Nephron (organoid): ENCODE data around the gene ZRANB2.

Experiments used
- H3K27ac Mint-ChIP-seq, 3 experiments: 2 replicates each; pipeline ENCODE4 v1.8.0; 2020; ENCODE audit warnings: mixed read lengths in 3 of 3, mild to moderate bottlenecking in 2 of 3, moderate library complexity in 1 of 3
- H3K27me3 Mint-ChIP-seq: 2 replicates; pipeline ENCODE4 v1.8.0; 2021; ENCODE audit warnings: low read depth, mild to moderate bottlenecking, moderate library complexity, mixed read lengths
- H3K36me3 Mint-ChIP-seq: 2 replicates; pipeline ENCODE4 v1.8.0; 2020; ENCODE audit warnings: low read depth, mixed read lengths
- H3K4me1 Mint-ChIP-seq: 2 replicates; pipeline ENCODE4 v1.8.0; 2020; ENCODE audit warnings: mixed read lengths
- H3K4me3 Mint-ChIP-seq, 3 experiments: 2 replicates each; pipeline ENCODE4 v1.8.0; 2020; ENCODE audit warnings: mild to moderate bottlenecking in 3 of 3, mixed read lengths in 3 of 3, moderate library complexity in 2 of 3
- H3K9me3 Mint-ChIP-seq: 2 replicates; pipeline ENCODE4 v1.8.0; 2020; ENCODE audit warnings: mixed read lengths
- TF ChIP-seq, protein P1 (sequence below), 3 experiments: fragments of 200-600 bp; sonication (generic); IDR thresholded peaks; one replicate each; pipeline ENCODE4 v1.5.0; 2021; ENCODE audit warnings: antibody characterized with exemption in 3 of 3; ENCODE audit not compliant: unreplicated experiment in 3 of 3

The ZRANB2 gene

GRCh38 chr1:71019233-71019969 is 61.4 kb downstream of the ZRANB2 start:
- Mint-ChIP-seq H3K9me3 (no peaks in the 10 kb centered on the region), H3K4me3 (no peak overlapping the region), H3K4me1 (peaks cover 5% of the 10 kb centered on the region), H3K36me3 (no peaks in the 10 kb centered on the region), H3K27ac (no peak overlapping the region), H3K27me3 (peaks cover 7% of the 10 kb centered on the region)
- TF ChIP-seq, protein P1, sequence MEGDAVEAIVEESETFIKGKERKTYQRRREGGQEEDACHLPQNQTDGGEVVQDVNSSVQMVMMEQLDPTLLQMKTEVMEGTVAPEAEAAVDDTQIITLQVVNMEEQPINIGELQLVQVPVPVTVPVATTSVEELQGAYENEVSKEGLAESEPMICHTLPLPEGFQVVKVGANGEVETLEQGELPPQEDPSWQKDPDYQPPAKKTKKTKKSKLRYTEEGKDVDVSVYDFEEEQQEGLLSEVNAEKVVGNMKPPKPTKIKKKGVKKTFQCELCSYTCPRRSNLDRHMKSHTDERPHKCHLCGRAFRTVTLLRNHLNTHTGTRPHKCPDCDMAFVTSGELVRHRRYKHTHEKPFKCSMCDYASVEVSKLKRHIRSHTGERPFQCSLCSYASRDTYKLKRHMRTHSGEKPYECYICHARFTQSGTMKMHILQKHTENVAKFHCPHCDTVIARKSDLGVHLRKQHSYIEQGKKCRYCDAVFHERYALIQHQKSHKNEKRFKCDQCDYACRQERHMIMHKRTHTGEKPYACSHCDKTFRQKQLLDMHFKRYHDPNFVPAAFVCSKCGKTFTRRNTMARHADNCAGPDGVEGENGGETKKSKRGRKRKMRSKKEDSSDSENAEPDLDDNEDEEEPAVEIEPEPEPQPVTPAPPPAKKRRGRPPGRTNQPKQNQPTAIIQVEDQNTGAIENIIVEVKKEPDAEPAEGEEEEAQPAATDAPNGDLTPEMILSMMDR (IDR thresholded peaks at IDR 0.05; ENCODE audit: unreplicated experiment in 3 of 3), result no peak

DNA sequence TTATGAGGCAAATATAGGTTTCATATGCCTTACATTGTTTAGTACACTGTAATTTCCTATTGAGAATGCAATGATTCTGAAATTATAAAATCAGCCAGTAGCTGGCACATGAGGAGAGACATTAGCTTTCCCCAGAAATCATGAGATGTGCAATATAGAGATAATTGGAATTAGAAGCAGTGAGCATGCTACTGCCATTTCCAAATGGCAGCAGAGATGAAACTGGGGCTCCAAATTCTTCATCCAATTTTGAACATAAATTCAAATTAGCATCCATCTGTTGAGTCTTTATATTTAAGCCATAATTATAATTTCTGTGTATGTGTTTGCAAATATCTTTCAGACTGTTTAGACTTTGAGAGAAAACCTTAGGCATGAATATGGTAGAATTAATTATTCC is 62.0 kb downstream of the ZRANB2 start:
- TF ChIP-seq, protein P1 (IDR thresholded peaks at IDR 0.05; ENCODE audit: unreplicated experiment in 3 of 3), result no peak
- H3K27ac Mint-ChIP-seq, result no peak overlapping the region
- H3K27me3 Mint-ChIP-seq, result peaks cover 7% of the 10 kb centered on the region
- no peaks in the 10 kb centered on the region for H3K36me3 Mint-ChIP-seq
- peaks cover 5% of the 10 kb centered on the region for H3K4me1 Mint-ChIP-seq
- H3K4me3 Mint-ChIP-seq, result no peak overlapping the region
- no peaks in the 10 kb centered on the region for H3K9me3 Mint-ChIP-seq

DNA sequence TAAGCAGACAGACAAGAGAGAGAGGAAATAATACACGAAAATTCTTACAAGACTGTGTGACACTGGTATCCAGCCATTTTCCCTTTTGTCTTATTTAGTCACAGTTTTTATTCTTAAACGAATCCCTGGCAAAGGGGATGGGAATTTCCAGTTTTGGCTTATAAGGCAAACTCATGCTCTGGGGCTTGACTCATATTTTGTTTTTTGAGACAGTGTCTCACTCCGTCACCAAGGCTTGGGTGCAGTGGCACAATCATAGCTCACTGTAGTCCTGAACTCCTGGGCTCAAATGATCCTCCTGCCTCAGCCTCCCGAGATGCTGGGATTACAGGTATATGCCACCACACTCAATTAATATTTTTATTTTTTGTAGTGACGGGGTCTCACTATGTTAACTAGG is 65.1 kb downstream of the ZRANB2 start:
- peaks cover 5% of the 10 kb centered on the region for H3K4me1 Mint-ChIP-seq
- H3K9me3 Mint-ChIP-seq, result no peaks in the 10 kb centered on the region
- peaks cover 7% of the 10 kb centered on the region for H3K27me3 Mint-ChIP-seq
- TF ChIP-seq, protein P1 (IDR thresholded peaks at IDR 0.05; ENCODE audit: unreplicated experiment in 3 of 3), result no peak
- no peaks in the 10 kb centered on the region for H3K36me3 Mint-ChIP-seq
- H3K27ac Mint-ChIP-seq, result no peak overlapping the region
- no peak overlapping the region for H3K4me3 Mint-ChIP-seq

DNA sequence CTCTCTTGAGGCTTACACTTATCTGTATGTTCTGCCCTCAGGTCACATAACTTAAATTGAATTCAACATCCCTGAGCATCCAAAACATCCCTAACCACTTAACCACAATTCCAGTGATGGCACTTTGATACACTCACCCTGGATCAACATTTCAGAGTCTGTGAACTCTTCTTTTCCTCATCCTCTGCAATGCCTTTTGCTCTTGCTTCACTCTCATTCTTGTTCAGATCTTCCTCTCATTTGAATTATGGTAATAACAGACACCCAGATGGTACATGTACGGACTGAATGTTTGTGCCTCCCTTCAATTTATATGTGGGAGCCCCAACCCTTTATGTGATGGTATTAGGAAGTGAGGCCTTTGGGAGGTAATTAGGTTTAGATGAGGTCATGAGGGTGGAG is 66.7 kb downstream of the ZRANB2 start:
- Mint-ChIP-seq H3K4me3 (no peak overlapping the region), H3K36me3 (no peaks in the 10 kb centered on the region), H3K9me3 (no peaks in the 10 kb centered on the region)

More for the DNA sequence above, 66.7 kb downstream of the ZRANB2 start:
- H3K27me3 Mint-ChIP-seq, result peaks cover 8% of the 10 kb centered on the region
- H3K27ac Mint-ChIP-seq, result no peak overlapping the region
- peaks cover 2% of the 10 kb centered on the region for H3K4me1 Mint-ChIP-seq
- TF ChIP-seq, protein P1 (IDR thresholded peaks at IDR 0.05; ENCODE audit: unreplicated experiment in 3 of 3), result no peak
